UCSD-AML1 (cell line): ENCODE measurements around the gene C6orf163.

ENCODE experiments used
- DNase-seq: peaks from one replicate; lab custom pipeline; 2025; ENCODE audit not compliant: unreplicated experiment; lab: John Stamatoyannopoulos, UW

The C6orf163 gene

GRCh38 chr6:87356181-87356580, 11.6 kb downstream of the C6orf163 start:
- DNase-seq: no peak

GRCh38 chr6:87357479-87358196, 13.0 kb downstream of the C6orf163 start:
- no peak for DNase-seq

GRCh38 chr6:87364602-87365252, 20.1 kb downstream of the C6orf163 start:
- DNase-seq: no peak

GRCh38 chr6:87366072-87366827, 21.6 kb downstream of the C6orf163 start:
- DNase-seq: no peak

GRCh38 chr6:87366899-87367298, 22.3 kb downstream of the C6orf163 start:
- DNase-seq: no peak

GRCh38 chr6:87373377-87373776, 28.8 kb downstream of the C6orf163 start:
- no peak for DNase-seq

- DNase-seq: no peak
These were observed 30.7 kb downstream of the C6orf163 start for GRCh38 chr6:87375315-87375714.

GRCh38 chr6:87376643-87377042, 32.0 kb downstream of the C6orf163 start:
- DNase-seq: no peak

GRCh38 chr6:87378947-87379346, 34.3 kb downstream of the C6orf163 start:
- DNase-seq: no peak

- no peak for DNase-seq
These were observed 38.2 kb downstream of the C6orf163 start for GRCh38 chr6:87382861-87383260.

GRCh38 chr6:87384038-87384437, 39.4 kb downstream of the C6orf163 start:
- DNase-seq: no peak

- DNase-seq: no peak
These were observed 39.8 kb downstream of the C6orf163 start for GRCh38 chr6:87384449-87384848.

- peak; percentile 23 for DNase-seq
These were observed 46.7 kb downstream of the C6orf163 start for GRCh38 chr6:87391334-87391733.

- no peak for DNase-seq
These were observed 48.5 kb downstream of the C6orf163 start for GRCh38 chr6:87393026-87393622.

GRCh38 chr6:87395431-87395830, 50.8 kb downstream of the C6orf163 start:
- DNase-seq: no peak

GRCh38 chr6:87396595-87397392, 52.2 kb downstream of the C6orf163 start:
- peak; percentile 14 for DNase-seq

- DNase-seq: no peak
These were observed 53.0 kb downstream of the C6orf163 start for GRCh38 chr6:87397656-87398055.

- no peak for DNase-seq
These were observed 57.2 kb downstream of the C6orf163 start for GRCh38 chr6:87401832-87402231.

GRCh38 chr6:87407561-87407900, 62.9 kb downstream of the C6orf163 start:
- no peak for DNase-seq

GRCh38 chr6:87407901-87408720, 63.5 kb downstream of the C6orf163 start, which contains the start of gene CFAP206:
Gene CFAP206 (plus strand): TSS chr6:87407972. CDS start chr6:87409840, 1,868 bp downstream.
- peak; percentile 85 for DNase-seq
